Activated CD8-positive, alpha-beta memory T cell treated with anti-CD3 and anti-CD28 coated beads for 4 hours (primary cell): Measurements from ENCODE around the gene ABHD17A.

ENCODE experiments used
- DNase-seq, 2 donors: peaks; one replicate each; pipeline ENCODE4 v3.0.0-alpha.2; 2020; ENCODE audit warnings: low read depth in 2 of 2

The ABHD17A gene

DNA sequence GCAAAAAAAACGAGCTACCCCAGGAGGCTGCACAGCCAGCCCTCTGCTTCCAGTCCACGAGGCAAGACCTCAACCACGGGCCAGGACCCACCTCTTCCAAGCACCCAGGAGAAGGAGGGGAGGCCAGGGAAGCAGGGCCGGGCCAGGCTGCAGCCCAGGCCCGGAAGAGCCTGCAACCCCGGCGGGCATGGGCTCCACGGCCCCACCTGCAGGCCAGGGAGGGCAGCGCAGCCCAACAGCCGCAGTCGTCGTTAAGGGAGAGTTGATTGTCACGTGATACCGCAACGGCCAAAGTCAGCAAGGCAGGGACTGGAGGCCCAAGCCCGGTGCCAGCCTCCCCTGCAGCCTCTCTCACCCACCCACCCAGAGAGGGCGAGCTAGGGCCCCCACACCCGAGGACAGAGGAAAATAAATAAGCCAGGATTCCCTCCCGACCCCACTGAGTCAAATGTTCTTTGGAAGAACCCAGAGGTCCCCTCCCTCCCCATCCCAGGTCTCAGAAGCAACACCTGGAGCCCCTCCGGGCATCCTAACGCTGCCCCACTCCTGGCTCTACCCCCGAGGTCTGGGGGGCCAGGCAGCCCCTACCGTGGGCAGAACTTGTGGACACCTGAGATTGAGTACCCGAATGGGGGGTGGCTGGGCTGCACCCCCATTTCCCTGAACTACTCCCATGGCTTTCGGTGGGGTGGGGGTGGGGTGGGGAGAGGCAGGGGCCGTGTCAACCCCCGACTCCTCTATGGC, 31.8 kb downstream of the ABHD17A start:
- peak in 1 of 2 donors; percentile 48 for DNase-seq

DNA sequence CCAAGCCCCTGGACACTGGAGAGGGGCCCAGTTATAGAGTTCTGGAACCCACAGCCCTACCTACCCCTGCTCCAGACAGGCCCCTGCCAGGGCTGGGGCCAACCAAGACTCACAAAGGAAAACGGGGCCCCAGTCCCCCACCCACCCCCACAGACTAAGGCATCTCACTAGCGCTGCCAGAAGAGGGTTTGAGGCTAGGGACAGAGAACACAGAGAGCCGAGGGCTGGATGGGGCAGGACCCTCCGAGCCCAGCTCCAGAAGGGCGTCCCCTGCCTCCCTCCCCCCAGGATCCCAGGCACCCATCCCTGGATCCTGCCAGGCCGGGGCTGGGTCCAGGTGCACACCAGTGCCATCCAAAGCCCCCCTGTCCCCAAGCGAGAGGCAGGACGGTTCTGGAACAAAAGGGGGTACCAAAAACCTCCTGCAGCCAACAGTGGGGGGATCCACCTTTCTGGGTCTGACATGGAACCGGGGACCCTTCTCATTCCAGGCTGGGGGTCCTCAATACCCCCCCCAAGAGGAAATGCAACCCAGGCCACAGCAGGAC, 32.6 kb downstream of the ABHD17A start:
- DNase-seq: no peak

DNA sequence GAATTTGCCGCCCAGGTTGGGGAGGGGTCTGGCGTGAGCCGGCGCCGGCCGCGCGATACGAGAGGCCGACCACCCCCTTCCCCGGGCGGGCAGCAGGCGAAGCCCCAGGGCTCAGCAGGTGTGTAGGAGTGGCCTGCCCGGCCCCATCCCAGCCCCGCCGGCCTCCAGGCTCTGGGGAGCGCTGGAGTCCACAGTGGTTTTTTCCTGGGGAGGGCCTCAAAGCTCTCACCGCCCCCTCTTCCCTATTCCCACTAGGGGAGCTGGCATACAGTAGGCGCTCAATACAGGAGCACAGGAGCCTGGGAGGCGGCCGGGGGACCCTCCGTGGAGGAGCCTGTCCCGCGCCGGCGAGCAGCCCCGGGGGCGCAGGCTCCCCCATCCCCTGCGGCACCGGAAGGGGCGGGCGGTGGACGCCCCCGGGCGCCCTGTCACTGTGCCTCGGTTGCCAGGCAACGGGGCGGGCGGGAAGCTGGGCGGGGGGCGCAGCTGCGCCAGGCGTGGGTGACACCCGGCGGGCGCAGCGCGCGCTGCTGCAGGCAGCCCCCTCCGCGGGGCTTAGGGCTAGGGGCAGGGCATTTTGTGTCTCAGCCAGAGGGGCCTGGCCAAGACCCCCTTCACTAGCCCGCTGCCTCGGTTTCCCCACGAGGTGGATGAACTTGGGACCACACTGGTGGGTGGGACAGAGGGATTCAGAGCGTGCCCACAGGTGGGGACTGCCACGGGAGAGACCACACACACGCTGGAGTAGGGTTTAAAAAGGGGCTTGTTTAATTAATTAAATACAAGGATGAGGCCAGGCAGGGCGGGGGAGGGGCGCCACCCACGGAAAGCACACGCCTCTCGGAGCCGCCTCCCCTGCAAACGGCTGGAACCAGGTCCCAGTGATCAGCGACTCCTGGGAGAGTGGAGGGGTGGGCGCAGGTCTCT, 33.4 kb downstream of the ABHD17A start:
- peak in 1 of 2 donors; percentile 45 for DNase-seq

DNA sequence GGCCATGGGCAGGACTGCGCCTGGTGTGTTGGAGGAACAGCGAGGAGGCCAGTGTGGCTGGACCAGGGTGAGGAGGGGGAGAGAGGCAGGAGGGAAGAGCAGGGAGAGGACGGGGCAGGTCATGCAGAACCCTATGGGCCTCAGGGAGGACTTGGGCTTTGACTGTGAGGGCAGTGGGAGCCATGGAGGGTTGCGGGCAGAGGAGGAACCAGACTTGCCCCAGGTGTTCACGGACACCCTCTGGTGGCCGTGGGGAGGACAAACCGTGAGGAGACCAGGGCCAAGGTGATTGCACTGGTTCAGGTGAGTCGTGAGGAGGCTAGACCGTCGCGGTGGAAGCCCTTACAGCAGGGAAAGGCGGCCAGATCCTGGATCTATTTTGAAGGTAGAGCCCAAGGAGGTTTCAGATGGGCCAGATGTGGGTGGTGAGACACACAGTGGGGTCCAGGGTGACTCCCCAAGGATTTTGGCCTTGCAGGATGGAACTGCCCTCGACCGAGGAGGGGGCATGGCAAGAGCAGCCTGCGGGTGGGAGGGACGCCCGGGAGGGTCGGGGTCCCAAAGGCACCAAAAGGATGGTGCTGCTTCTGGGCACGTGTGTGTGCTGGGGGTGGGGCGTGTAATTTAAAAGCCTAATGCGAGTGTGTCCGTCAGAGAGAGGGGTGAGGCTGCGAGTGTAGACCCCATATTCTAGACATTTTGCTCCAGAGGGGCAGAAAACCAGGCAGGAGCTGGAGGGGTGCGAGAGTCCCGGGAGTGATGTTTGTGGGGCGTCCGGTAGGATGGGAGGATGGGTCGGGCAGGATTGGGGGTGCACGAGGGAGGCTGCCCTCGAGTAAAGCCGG, 34.3 kb downstream of the ABHD17A start:
- DNase-seq: no peak

DNA sequence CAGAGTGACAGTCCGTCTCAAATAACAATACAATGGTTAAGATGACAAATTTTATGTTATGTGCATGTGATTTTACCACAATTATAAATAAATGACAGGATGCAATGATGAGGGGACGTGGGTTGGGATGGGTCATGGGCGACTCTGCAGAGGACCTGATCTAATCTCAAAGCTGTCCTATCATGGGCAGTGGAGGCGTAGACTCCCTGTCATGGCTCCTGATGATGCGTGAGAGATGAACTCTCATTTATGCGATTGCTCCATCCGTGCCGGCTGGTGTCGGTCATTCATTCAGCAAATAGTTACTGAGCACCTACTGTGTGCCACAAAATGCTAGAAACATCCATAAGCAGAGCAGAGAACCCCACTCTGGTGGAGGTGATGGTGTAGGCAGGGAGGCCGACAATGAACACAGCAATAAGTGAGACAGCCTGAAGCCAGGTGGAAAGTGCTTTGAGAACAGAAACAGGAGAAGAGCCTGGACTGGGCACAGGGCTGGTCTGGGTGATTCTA, 35.4 kb downstream of the ABHD17A start:
- no peak for DNase-seq

DNA sequence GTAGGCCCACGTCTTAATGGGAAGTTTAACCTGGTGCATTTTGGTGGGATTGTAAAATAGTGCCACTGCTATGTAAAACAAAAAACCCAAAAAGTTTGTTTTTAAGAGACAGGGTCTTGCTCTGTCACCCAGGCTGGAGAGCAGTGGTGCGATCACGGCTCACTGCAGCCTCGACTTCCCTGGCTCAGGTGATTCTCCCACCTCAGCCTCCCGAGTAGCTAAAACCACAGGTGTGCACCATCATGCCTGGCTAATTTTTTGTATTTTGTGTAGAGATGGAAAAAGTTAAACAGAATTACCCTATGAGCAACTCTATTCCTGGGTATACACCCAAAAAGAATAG, 36.2 kb downstream of the ABHD17A start:
- no peak for DNase-seq

DNA sequence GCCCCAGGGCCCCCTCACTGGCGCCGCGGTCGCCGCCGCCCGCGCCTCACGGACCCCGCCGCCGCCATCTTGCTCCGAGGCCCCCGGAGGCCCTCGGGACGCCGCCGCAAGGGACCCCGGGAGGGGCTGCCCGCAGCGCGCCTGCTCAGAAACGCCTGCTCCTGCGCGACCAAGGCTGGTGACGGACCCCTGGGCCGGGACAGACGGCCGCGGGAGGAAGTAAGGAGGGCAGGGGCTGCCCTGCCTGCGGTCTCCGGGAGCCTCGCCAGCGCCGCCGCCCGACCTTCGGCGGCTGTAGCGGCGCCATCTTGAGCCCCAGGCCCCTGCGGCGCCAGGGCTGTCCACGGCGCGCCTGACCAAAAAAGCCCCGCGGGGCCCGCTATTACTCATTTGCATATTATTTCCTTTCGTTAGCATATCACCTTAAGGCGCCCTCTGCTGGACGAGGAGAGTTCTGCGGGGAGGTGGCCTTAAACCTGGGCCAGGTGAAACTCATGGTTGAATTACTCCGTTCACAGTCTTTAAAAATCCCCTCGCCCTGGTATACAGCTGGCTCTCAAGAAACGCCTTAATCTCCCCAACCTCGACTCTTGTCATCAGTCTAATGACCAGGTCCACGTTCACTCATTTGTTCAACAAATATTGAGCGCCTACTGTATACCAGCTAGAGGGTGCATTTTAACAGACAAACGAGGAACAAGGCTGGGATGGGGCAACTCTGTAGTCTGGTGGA, 36.7 kb downstream of the ABHD17A start, which contains the start of gene REXO1:
Gene REXO1 (minus strand): TSS at position 85 of the 733 bp plus-strand sequence. CDS start 125 bp downstream, outside the sequence.
- DNase-seq: peak; percentile 95 to 97

DNA sequence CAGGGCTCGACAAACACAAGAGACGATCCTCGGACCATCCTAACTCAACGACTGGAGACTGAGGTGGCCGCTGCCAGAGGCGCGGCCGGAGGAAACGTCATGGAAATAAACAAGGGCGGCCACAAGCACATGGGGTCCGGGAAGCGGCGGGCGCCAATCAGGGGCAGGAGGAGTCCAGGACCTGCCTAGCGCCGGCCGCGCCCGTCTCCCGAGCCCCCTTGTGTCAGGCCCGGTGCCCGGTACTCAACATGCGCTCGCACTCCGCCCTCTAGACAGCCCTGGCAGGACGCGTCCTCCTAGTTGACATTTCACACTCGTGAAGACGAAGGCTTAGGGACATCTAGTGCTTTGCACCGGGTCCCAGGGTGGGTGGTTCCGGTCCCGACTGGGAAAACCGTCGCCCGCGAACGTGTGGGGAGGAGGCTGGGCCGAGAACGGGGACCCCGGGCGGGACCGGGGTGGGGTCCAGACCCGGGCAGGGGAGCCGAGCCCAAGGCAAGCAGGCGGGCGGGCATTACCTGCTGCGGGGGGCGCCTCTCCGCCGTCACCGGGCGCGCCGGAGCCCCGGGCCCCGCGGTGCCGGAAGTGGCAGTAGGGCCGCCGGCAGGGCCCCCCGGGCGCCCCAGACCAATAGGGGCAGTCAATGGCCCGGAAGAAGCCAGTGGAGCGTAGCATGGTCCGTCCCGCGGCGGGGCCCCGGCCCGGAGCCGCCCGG, 37.5 kb downstream of the ABHD17A start:
- DNase-seq: no peak

DNA sequence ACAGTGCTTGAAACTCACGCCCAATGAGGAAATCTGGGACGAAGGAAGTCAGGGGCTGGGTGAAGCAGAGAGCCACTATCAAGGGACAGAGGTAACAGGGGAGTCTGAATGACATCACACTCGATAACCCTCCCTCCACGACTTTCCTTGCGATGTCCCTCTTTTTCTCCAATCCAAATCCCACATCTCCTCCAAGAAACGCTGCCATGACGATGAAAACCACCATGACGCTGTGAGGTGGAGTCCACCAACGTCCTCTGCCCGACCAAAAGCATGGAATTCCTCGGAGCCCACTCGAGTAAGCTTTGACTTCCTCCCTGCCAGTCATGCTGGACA, 38.0 kb downstream of the ABHD17A start:
- no peak for DNase-seq

DNA sequence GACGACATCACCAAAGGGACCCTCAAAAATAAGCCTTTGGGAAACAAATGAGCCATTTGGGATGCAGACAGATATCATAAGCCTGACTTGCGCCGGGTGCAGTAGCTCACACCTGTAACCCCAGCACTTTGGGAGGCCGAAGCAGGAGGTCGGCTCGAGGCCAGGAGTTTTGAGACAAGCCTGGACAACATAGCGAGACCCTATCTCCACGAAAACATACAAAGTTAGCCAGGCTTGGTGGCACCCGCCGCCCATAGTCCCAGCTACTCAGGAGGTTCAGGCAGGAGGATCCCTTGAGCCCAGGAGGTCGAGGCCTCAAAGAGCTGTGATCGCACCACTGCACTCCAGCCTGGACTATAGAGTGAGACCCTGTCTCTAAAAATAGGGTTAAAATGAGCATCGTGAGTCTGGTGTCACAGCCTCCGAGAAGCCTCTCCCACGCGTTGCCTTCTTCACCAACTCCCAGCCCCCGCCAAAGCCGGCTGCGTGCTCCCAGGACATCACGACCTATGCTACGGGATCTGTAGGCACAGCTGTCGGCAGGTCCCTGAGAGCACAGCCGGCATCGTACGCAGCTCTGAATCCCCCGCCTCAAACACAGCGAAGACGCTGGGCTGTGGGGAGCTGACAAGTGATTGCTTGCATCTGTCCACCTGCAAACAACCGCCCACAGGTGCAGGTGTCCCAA, 38.6 kb downstream of the ABHD17A start:
- DNase-seq: no peak

DNA sequence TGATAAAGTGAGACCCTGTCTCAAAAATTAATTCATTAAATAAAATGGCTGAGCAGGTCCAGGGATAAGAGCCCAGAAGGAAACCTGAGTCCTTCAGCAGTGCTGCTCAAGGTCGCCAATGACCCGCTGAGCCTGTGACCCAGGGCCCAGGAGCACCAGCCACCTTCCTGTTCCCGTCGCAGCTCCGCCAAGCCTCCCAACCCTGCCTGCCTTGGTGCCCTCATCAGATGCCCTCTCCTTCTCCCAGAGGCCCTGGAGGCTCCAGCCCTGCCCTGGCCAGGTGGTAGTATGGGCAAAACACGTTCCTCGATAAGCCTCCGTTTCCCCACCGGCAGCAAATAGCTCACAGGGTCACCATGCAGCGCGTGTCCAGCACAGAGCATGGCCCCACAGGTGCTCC, 39.7 kb downstream of the ABHD17A start:
- no peak for DNase-seq

DNA sequence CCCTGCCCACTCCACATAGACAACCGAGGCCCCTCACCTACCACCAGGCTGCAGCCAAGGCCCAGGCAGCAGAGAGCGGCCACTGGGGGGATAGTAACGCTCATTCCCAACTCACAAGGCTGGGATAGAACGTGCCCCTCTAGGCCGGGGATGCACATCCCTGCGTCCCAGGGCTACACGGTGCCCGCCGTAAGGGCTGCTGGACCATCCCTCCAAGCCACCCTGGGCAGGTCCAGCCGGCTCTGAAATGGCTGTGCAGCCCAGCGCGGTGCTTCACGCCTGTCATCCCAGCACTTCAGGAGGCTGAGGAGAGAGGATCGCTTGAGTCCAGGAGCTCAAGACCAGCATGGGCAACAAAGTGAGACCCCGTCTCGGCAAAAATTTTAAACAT, 40.2 kb downstream of the ABHD17A start:
- DNase-seq: no peak

DNA sequence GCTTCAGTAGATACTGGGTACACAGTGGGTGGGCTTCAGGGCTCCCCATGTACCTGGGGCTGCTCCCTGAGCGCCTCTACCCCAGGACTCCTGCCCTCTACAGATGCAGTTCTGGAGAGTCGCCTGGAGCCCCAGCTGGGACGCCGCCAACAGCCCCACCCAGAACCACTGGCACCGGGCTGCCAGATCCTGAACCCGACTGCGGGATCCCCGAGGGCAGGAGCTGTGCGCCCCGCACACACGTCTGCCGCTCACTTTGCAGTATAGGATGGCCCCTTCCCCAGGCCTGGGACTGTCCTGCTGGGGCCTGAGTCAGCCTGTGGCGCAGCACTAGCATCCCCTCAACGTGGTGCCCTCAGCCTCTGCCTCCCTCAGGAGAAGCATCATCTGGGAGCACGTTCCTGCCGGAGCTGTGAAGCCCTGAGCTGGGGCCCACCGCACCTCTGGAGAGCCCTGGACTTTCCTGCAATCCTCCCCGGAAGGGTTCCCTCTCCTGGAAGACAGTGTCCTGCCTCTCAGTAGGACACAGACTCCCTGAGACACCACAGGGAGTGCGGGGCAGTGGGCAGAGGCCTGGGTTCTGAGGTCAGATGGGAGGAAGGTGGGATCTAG, 40.7 kb downstream of the ABHD17A start:
- DNase-seq: no peak

DNA sequence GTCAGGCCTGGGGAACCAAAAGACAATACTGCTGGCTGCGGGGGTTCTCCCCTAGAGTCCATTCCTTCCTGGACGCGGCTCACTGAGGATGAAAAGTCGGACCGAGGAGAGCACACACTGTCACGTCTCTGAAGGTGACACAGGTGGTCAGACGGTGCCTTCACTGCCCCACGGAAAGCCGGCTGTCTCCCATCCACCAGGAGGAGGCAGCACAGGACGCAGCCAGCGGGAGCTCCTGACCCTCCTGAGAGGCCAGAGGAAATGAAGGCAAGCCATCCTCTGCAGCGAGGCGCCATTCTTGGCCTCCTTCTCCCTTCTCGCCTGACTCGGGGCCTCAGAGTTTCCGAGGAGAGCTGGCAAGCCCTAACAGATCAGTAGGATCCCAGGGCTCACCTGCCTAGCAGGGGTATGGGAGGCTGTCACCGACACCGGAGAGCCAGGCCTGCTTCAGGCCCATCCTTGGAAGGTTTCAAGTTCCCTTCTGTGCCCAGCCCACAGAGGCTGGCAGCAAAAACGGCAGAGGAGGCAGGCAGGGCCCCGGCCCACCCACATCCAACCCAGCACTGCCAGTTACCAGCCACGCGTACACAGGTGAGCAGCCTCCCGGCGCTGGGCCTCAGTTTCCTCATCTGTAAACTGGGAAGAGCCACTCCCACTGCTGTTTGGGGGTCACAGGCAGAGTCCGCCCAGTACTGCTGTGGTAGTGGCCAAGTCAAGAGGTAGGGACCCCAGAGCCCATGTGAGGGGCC, 41.5 kb downstream of the ABHD17A start:
- no peak for DNase-seq

DNA sequence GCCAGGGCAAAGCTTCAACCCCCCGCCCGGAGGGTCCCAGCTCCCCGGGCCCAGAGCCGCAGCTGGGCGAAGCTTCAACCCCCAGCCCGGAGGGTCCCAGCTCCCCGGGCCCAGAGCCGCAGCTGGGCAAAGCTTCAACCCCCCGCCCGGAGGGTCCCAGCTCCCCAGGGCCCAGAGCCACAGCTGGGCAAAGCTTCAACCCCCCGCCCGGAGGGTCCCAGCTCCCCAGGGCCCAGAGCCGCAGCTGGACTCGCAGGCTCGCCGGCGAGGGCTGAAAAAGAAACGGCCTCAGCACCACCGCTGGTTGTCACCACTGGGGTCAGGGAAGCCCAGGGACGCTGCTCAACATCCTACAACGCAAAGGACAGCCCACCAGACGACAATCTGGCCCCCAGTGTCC, 42.2 kb downstream of the ABHD17A start:
- no peak for DNase-seq

DNA sequence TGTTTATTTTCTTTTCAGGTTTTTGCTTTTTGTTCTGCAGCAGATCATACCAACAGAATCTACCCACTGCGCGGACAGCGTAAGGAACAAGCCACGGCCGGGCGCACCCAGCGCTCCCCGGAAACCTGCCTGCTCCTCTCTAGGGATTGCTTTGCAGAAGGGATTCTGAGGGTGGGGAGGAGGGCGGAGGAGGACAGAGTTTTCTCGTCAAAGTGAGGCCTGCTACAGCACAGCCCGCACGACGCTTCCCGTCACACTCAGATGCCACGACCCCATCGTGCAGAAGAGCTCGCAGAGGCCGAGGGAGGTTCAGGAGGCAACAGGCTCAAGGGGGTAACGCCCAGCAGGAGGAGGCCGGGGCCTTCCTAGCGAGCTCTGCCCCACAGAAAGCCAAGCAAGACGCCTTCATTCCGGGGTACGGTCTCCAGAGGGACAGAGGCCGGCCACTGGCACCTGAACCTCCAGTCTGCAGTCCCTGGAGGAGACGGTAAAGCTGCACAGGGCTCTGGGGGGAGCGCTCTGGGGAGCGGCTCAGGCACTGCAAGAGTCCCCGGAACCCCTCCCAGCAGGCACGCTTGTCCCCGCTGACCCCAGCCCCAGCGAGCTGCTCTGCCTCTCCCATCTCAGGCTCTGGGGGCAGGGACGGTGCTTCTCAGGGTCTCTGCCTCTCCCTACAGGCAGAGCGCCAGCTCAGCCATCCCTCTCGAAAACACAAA, 43.9 kb downstream of the ABHD17A start:
- DNase-seq: no peak

DNA sequence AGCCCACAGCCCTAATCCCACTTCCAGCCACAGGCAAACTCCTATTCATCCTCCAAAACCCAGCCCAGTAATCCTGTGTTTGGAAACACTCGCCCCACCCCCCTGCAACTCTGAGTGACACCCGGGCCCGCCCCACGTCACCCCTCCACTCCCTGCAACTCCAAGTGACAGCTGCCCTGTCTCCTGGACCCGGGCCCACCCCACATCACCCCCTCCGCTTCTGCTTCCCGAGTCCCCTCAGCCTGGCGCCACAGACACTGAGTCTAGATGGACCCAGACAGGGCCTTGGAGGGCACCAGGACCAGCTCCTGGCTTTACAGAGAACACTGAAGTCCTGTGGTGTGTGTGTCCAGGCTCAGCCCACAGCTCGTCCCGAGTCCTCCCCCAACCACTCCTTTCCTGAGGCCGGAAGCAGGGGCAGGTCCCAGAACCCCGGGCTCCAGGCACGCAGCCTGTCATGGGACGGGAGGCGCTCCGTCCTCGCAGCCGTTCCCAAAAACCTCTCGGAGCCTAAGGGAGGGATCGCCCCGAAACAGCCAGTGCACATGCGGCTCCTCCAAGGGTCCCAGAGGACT, 44.7 kb downstream of the ABHD17A start:
- no peak for DNase-seq
